ENCODE data around the gene HIF1A. TPM values are rescaled to one million over a fixed set of nuclear protein-coding genes. Genes with fewer than 3 reads are reported as not detected.

HIF1A gene
- total and polyA plus RNA-seq, 4 donors, result 15.4 to 79.2 (median 34.8) TPM

GRCh38 chr14:61764342-61765122, 69.2 kb downstream of the HIF1A start:
- no peak for DNase-seq (ENCODE audit: low spot score)
- 89% methylated on average over 5 of the region's 5 CpGs for WGBS
- no peak overlapping the region for H3K9ac ChIP-seq (ENCODE audit: low read depth in 1 of 2, low read length in 2 of 2)
- no peak overlapping the region for H3K27ac ChIP-seq (ENCODE audit: low read depth in 1 of 2, low read length in 2 of 2)
- peaks cover 0 to 9% (median 4%) of the 10 kb centered on the region in 4 donors for H3K4me1 ChIP-seq (ENCODE audit: control insufficient read depth in 4 of 4, insufficient read depth in 4 of 4, low read length in 3 of 4)
- H3K4me3 ChIP-seq (ENCODE audit: low read depth in 1 of 3, low read length in 3 of 3), result no peak overlapping the region
- peaks cover 0 to 3% (median 1%) of the 10 kb centered on the region in 4 donors for H3K36me3 ChIP-seq (ENCODE audit: control insufficient read depth in 4 of 4, insufficient read depth in 3 of 4, low read depth in 1 of 4, low read length in 3 of 4)
- H3K9me3 ChIP-seq (ENCODE audit: control insufficient read depth in 4 of 4, low read length in 3 of 4), result no peaks in the 10 kb centered on the region
- H3K27me3 ChIP-seq (ENCODE audit: control insufficient read depth in 4 of 4, insufficient read depth in 4 of 4, low read length in 3 of 4), result no peaks in the 10 kb centered on the region
- no peak for TF ChIP-seq REST (IDR thresholded peaks at IDR 0.05)
- no peak for TF ChIP-seq ATF3 (IDR thresholded peaks at IDR 0.05)
- no peak for TF ChIP-seq NR2F2 (IDR thresholded peaks at IDR 0.05)
- TF ChIP-seq TAF1 (conservative IDR thresholded peaks at IDR 0.05), result no peak
- TF ChIP-seq SP1 (IDR thresholded peaks at IDR 0.05), result no peak
- no peak for TF ChIP-seq HNF4G (IDR thresholded peaks at IDR 0.05)
- no peak for TF ChIP-seq CTCF (IDR thresholded peaks at IDR 0.05; ENCODE audit: low read depth, low read length, missing input control)

GRCh38 chr14:61765225-61765943, 70.1 kb downstream of the HIF1A start:
- peaks cover 0 to 9% (median 4%) of the 10 kb centered on the region in 4 donors for H3K4me1 ChIP-seq (ENCODE audit: control insufficient read depth in 4 of 4, insufficient read depth in 4 of 4, low read length in 3 of 4)
- DNase-seq (ENCODE audit: low spot score), result no peak
- no peak overlapping the region for H3K9ac ChIP-seq (ENCODE audit: low read depth in 1 of 2, low read length in 2 of 2)
- no peak overlapping the region for H3K27ac ChIP-seq (ENCODE audit: low read depth in 1 of 2, low read length in 2 of 2)
- H3K27me3 ChIP-seq (ENCODE audit: control insufficient read depth in 4 of 4, insufficient read depth in 4 of 4, low read length in 3 of 4), result no peaks in the 10 kb centered on the region
- H3K9me3 ChIP-seq (ENCODE audit: control insufficient read depth in 4 of 4, low read length in 3 of 4), result no peaks in the 10 kb centered on the region
- no peak overlapping the region for H3K4me3 ChIP-seq (ENCODE audit: low read depth in 1 of 3, low read length in 3 of 3)
- H3K36me3 ChIP-seq (ENCODE audit: control insufficient read depth in 4 of 4, insufficient read depth in 3 of 4, low read depth in 1 of 4, low read length in 3 of 4), result peaks cover under 1 to 8% (median 3%) of the 10 kb centered on the region in 4 donors
- 81% methylated on average over 15 of the region's 15 CpGs for WGBS
- TF ChIP-seq TAF1 (conservative IDR thresholded peaks at IDR 0.05), result no peak
- no peak for TF ChIP-seq ATF3 (IDR thresholded peaks at IDR 0.05)
- no peak for TF ChIP-seq HNF4G (IDR thresholded peaks at IDR 0.05)
- no peak for TF ChIP-seq RXRA (IDR thresholded peaks at IDR 0.05)
- TF ChIP-seq CTCF (IDR thresholded peaks at IDR 0.05; ENCODE audit: low read depth, low read length, missing input control), result no peak
- TF ChIP-seq RAD21 (IDR thresholded peaks at IDR 0.05), result no peak
- TF ChIP-seq HNF4A (conservative IDR thresholded peaks at IDR 0.05), result no peak
- no peak for TF ChIP-seq JUND (IDR thresholded peaks at IDR 0.05)
- no peak for TF ChIP-seq GABPA (IDR thresholded peaks at IDR 0.05 in 1 of 2, conservative IDR thresholded peaks at IDR 0.05 in 1 of 2)
- no peak for TF ChIP-seq NR2F2 (IDR thresholded peaks at IDR 0.05)
- no peak for TF ChIP-seq ZBTB33 (IDR thresholded peaks at IDR 0.05)
- TF ChIP-seq EGR1 (IDR thresholded peaks at IDR 0.05; ENCODE audit: low read depth in 2 of 2), result no peak
- no peak for TF ChIP-seq REST (IDR thresholded peaks at IDR 0.05)

All from liver (tissue), 9 donors.